GM21786 (cell line): Measurements from ENCODE around the gene CHCHD1.
"Not testable (repeated sequence)": the region's sequence is repeated elsewhere in the genome, so short reads cannot be mapped to it uniquely, and the experiment has no call there.

Source experiments
- ATAC-seq: cut with Tn5 transposase; IDR thresholded peaks from one replicate; pipeline ENCODE4 v1.9.1; 2021; ENCODE audit not compliant: unreplicated experiment

CHCHD1 gene

GRCh38 chr10:73809061-73809818 is 27.4 kb downstream of the CHCHD1 start:
- no peak for ATAC-seq

GRCh38 chr10:73810358-73810734 is 28.5 kb downstream of the CHCHD1 start:
- no peak for ATAC-seq

- ATAC-seq, result peak; percentile 18
Measured at GRCh38 chr10:73810735-73811465, 29.1 kb downstream of the CHCHD1 start.

- ATAC-seq, result no peak
Measured at GRCh38 chr10:73812657-73813056, 30.8 kb downstream of the CHCHD1 start.

GRCh38 chr10:73813333-73813732 is 31.5 kb downstream of the CHCHD1 start:
- no peak for ATAC-seq

GRCh38 chr10:73814276-73814895 is 32.5 kb downstream of the CHCHD1 start:
- no peak for ATAC-seq

GRCh38 chr10:73814896-73815718 is 33.3 kb downstream of the CHCHD1 start:
- no peak for ATAC-seq

- no peak for ATAC-seq
Measured at GRCh38 chr10:73815719-73816030, 33.8 kb downstream of the CHCHD1 start.

- ATAC-seq, result no peak
Measured at GRCh38 chr10:73816917-73817729, 35.3 kb downstream of the CHCHD1 start.

- ATAC-seq, result no peak
Measured at GRCh38 chr10:73817826-73818225, 36.0 kb downstream of the CHCHD1 start.

GRCh38 chr10:73818402-73818801 is 36.6 kb downstream of the CHCHD1 start:
- no peak for ATAC-seq

- ATAC-seq, result no peak
Measured at GRCh38 chr10:73819081-73819480, 37.2 kb downstream of the CHCHD1 start.

GRCh38 chr10:73819513-73820093 is 37.8 kb downstream of the CHCHD1 start:
- ATAC-seq, result no peak

GRCh38 chr10:73823391-73823790 is 41.5 kb downstream of the CHCHD1 start:
- ATAC-seq, result no peak

- ATAC-seq, result no peak
Measured at GRCh38 chr10:73824146-73824725, 42.4 kb downstream of the CHCHD1 start.

- ATAC-seq, result no peak
Measured at GRCh38 chr10:73827346-73828089, 45.7 kb downstream of the CHCHD1 start.

- no peak for ATAC-seq
Measured at GRCh38 chr10:73828161-73828560, 46.3 kb downstream of the CHCHD1 start.

- not testable (repeated sequence) for ATAC-seq
Measured at GRCh38 chr10:73829090-73829489, 47.2 kb downstream of the CHCHD1 start.
